ENCODE results near the gene CORO1A.
A peak's percentile ranks its signal among the peaks of the same experiment; 100 is the strongest.
"Not testable (repeated sequence)": the region's sequence is repeated elsewhere in the genome, so short reads cannot be mapped to it uniquely, and the experiment has no call there.

The CORO1A gene

DNA sequence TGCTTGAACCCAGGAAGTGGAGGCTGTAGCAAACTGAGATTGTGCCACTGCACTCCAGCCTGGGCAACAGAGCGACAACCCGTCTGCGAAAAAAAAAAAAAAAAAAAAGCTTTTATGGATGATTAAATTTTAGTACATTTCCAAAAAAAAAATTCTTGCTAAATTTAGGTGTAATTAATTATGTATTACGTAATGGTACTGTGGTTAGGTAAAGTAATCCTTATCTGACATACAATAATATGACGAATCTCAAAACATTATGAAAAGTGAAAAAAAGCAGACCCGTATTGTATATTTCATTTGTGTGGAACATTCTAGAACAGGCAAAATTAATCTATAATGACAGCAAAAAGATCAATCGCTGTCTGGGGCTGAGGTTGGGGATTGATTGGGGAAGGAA, 10.3 kb upstream of the CORO1A start:
- DNase-seq = no peak

- DNase-seq = not testable (repeated sequence)
Observed at GRCh38 chr16:30176876-30177275, 6.5 kb upstream of the CORO1A start.

GRCh38 chr16:30179195-30179594, 4.2 kb upstream of the CORO1A start:
- DNase-seq = no peak

DNA sequence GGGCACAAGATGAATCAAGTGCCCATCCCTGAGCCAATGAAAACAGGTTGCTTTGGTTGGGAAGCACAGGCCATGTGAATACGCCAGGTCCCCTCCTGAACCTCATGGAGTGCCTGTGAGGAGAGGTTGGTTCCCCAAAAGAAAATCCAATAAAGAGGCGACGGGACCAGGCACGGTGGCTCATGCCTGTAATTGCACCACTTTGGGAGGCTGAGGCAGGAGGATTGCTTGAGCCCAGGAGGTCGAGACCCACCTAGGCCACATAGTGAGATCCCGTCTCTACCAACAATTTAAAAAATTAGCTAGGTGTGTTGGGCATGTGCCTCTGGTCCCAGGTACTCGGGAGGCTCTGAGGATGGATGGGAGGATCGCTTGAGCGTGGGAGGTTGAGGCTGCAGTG, 3.5 kb upstream of the CORO1A start:
- no peak for DNase-seq

- no peak for DNase-seq
Observed at GRCh38 chr16:30180741-30181140, 2.7 kb upstream of the CORO1A start.

DNA sequence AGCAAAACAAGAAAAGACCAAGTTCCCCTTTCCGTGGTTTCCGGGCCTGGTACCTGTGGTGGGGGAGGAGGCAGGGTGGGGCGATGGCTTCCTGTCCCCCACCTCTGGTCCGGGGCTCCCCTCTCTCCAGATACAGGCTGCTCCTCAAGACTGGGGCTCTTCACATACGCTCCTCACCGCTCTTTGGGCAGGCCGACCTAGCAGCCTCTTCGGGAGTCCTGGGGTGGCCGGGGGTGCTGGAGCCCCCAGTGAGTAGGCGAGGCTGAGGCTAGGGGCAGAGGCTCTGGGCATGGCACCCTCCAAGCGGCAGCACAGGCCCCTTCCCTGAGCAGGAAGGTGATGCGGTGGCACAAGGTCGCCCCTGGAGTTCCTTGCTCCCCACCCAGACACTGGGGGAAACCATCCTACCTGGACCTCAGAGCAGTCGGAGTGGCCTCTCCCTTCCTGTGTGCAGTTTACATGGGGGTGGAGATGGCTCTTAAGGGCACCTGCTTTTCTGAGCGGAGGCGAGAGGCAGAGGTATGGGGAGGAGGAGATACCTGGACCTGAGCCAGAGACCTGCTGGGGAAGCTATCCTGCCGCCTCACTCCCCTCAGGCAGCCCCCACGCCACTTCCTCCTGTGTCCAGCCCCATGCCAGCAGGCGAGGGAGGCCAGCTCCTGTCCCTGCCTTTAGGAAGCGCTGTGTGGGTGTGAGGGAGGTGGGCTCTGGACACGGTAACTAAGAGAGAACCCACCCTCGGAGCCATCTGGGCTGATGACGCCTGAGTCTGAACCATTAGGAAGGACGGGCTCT, 891 bp downstream of the CORO1A start:
- peak; percentile 29 for DNase-seq

- DNase-seq = no peak
Observed at GRCh38 chr16:30184891-30185682, 1.7 kb downstream of the CORO1A start.

DNA sequence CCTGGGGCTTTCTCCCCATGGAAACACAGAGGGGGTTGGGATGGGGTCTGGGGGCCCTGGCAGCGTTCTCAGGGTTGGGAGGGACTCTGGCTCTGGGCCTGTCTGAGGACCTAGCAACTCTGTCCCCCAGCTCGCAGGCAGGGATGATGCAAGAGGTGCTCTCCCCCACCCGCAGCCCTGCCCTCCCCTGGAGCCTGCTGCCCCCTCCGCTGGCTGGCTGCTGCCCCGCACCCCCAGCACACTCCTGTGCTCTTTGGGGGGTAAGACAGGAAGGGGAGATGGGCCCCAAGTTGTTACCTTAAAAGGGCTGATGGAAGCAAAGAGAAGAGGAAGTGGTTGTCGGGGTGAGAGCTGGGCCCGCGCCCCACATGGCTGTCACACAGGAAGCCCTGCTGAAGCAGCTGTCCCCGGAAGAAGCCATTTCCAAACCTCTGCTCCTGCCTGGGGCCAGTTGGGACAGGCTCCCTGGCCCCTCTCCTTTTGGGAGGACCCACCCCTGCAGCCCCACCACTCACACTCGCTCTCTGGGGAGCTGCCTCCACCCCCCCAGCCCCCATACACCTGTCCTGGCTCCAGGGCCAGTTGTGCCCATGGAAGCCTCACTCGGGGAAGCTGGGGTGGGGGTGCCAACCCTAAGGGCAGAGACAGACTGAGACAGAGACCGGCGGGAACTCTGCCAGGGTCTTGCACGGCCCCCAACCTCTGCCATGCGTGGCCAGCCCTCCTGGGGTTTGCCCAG, 2.5 kb downstream of the CORO1A start:
- no peak for DNase-seq

- DNase-seq = no peak
Observed at GRCh38 chr16:30186444-30186781, 3.0 kb downstream of the CORO1A start.

GRCh38 chr16:30186782-30187555, 3.6 kb downstream of the CORO1A start:
- no peak for DNase-seq

DNA sequence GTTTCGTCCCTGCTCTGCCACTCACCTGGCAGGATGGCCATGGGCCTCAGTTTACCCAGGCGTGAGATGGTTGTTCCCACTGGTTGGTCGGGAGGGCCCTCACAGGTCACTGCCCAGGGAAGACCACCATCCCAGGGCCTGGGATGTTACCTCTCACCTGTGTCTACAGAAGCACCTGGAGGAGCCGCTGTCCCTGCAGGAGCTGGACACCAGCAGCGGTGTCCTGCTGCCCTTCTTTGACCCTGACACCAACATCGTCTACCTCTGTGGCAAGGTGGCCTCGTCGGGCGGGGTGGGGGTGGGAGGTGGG, 4.1 kb downstream of the CORO1A start:
- no peak for DNase-seq

GRCh38 chr16:30187971-30188561, 4.7 kb downstream of the CORO1A start:
- no peak for DNase-seq

DNA sequence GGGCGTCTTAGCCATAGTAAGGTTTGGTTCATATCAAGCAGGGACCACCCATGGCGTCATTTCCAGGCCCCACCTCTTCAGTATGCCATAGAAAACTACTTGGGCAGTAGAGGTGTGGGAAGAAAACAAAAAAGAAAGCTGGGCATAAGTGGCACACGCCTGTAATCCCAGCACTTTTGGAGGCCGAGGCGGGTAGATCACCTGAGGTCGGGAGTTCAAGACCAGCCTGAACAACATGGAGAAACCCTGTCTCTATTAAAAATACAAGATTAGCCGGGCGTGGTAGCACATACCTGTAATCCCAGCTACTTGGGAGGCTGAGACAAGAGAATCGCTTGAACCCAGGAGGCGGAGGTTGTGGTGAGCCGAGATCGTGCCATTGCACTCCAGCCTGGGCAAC, 7.8 kb downstream of the CORO1A start:
- DNase-seq = not testable (repeated sequence)

DNA sequence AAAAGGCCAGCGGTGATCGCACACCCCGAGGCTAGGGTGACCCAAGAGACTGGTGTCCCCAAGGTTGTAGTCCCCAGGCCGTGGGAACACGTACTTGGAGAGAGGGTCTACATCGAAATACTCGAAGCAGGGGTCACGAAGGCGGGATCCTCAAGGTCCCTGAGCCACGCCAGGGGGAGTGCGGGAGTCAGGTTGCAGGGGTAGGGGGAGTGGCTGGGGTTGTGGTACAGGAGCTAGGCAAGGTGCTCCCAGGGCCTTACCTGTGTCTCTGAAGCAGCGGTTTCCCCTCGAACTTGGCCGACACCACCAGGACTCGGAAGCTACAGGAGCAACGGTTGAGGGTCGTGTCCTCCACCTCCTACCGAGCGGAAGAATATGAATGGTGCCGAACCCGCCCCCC, 9.7 kb downstream of the CORO1A start:
- not testable (repeated sequence) for DNase-seq

DNA sequence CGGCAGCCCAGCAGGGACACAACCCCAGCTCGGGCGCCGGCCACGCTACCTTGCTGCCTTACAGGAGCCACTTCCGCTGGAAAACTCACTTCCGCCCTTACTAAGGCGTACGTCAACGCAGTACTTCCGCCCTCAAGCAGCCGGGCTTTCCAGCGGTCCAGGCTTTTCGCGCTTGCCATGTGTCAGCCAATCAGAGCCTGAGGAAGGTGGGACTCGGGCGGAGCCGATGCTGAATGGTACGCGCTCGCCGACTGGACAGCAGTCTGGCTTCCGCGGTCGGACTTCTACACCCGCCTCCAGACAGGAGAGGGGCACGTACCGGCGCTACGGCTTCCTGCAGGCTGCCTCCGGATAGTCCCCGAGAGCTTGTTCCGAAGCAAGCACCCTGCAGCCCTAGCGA, 10.2 kb downstream of the CORO1A start, which contains the start of the genes BOLA2B and SLX1A:
TSS of gene BOLA2B (minus strand) at position 52 of the 400 bp plus-strand sequence. CDS start 71 bp downstream, outside the sequence.
TSS of gene SLX1A (plus strand) at position 261 of the 400 bp plus-strand sequence. CDS start 210 bp downstream, outside the sequence.
- not testable (repeated sequence) for DNase-seq

GRCh38 chr16:30194172-30194925, 10.9 kb downstream of the CORO1A start:
- not testable (repeated sequence) for DNase-seq

- DNase-seq = not testable (repeated sequence)
Observed at GRCh38 chr16:30197001-30197400, 13.6 kb downstream of the CORO1A start.

GRCh38 chr16:30199049-30199448, 15.6 kb downstream of the CORO1A start, which contains the start of gene SULT1A3:
Gene SULT1A3, plus strand, starts transcription at chr16:30199255. Its CDS starts 1,474 bp downstream, at chr16:30200729.
- DNase-seq = not testable (repeated sequence)

DNA sequence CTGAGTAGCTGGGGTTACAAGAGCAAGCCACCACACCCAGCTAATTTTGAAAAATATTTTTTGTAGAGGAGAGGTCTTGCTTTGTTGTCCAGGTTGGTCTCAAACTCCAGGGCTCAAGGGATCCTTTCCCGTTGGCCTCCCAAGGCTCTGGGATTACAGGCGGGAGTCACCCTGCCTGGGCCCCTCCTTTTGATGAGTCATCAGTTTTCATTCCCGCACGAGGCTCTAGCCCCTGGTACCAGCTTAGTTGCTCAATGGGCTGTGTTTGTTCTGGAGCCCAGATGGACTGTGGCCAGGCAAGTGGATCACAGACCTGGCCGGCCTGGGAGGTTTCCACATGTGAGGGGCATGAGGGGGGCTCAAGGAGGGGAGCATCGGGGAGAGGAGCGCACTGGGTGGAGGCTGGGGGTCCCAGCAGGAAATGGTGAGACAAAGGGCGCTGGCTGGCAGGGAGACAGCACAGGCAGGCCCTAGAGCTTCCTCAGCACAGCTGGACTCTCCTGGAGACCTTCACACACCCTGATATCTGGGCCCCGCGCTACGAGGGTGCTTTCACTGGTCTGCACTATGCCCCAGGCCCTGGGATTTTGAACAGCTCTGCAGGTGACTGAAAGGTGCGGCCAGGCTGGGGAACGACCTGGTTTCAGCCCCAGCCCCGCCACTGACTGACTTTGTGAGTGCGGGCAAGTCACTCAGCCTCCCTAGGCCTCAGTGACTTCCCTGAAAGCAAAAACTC, 16.4 kb downstream of the CORO1A start:
- not testable (repeated sequence) for DNase-seq

DNA sequence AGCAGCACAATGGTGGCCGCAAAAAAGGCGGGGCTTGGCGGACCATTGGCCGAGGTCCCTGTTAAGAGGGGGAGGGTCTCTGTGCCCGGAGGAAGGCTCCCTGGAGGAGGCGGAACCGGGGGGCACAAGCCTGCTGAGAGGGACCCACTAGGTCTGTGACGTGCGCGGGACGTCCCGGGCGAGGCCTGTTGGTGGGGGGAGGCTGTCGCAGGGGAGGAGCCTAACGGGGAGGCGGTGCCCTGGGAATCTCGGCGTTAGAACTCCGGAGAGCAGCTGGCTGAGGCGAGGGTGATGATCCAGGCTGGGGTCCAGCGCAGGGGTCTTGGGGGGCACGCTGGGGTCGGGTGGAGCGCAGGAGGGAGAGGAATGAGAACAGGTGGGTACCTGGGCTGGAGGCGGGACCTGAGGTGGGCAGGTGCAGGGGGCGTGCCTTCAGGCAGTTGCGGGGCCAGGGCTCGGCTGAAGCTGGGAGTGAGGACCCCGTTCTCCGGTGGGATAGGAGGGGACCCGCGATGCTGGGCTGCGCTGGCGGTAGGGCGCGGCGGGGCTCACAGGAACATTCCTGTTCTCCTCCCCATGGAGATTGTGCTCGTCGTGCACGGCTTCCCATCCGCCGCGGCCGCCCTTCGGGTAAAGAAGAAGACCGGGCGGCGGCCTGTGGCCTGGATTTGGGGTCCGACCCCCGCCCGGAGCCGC, 22.3 kb downstream of the CORO1A start:
- DNase-seq = not testable (repeated sequence)

All from NCI-H2081 treated with DMSO at 0.1 percent for 48 hours (cell line).